Parathyroid adenoma (tissue), 2 donors: ENCODE data around the gene RAI14.

ENCODE experiments used
- H2AFZ ChIP-seq: fragments of 300-600 bp; sonication (generic); one replicate; pipeline ENCODE4 v1.7.0; 2017; ENCODE audit warnings: antibody characterized with exemption, mild to moderate bottlenecking
- H3K27ac ChIP-seq: fragments of 300-600 bp; sonication (generic); one replicate; pipeline ENCODE4 v1.7.0; 2017
- H3K27me3 ChIP-seq: fragments of 300-600 bp; sonication (generic); one replicate; pipeline ENCODE4 v1.7.0; 2017; ENCODE audit warnings: low read length; ENCODE audit not compliant: control insufficient read depth, insufficient read depth
- H3K36me3 ChIP-seq: fragments of 300-600 bp; sonication (generic); one replicate; pipeline ENCODE4 v1.7.0; 2017; ENCODE audit warnings: low read length; ENCODE audit not compliant: control insufficient read depth, insufficient read depth
- H3K4me1 ChIP-seq: fragments of 300-600 bp; sonication (generic); one replicate; pipeline ENCODE4 v1.7.0; 2017; ENCODE audit warnings: control low read depth
- H3K4me2 ChIP-seq: fragments of 300-600 bp; sonication (generic); one replicate; pipeline ENCODE4 v1.7.0; 2017; ENCODE audit warnings: low read length
- H3K4me3 ChIP-seq: fragments of 300-600 bp; sonication (generic); one replicate; pipeline ENCODE4 v1.7.0; 2017; ENCODE audit warnings: low read depth, low read length
- H3K79me2 ChIP-seq: fragments of 300-600 bp; sonication (generic); one replicate; pipeline ENCODE4 v1.7.0; 2017; ENCODE audit warnings: control low read depth
- H3K9ac ChIP-seq: fragments of 300-600 bp; sonication (generic); one replicate; pipeline ENCODE4 v1.7.0; 2017; ENCODE audit warnings: mild to moderate bottlenecking
- H3K9me3 ChIP-seq: fragments of 300-600 bp; sonication (generic); one replicate; pipeline ENCODE4 v1.7.0; 2017; ENCODE audit warnings: low read length; ENCODE audit not compliant: control insufficient read depth
- CTCF ChIP-seq: fragments of 300-600 bp; sonication (generic); IDR thresholded peaks from one replicate; pipeline ENCODE4 v1.7.0; 2017; ENCODE audit warnings: antibody characterized with exemption, mild to moderate bottlenecking
- donor health status: primary hyperparathyroidism.

Gene RAI14

GRCh38 chr5:34648840-34649158, 7.3 kb upstream of the RAI14 start:
- no peak for TF ChIP-seq CTCF
- no peaks in the 10 kb centered on the region for H3K4me1 ChIP-seq
- no peaks in the 10 kb centered on the region for H3K9me3 ChIP-seq
- no peaks in the 10 kb centered on the region for H3K36me3 ChIP-seq
- no peak overlapping the region for H3K9ac ChIP-seq
- no peak overlapping the region for H3K27ac ChIP-seq
- H3K27me3 ChIP-seq = no peaks in the 10 kb centered on the region
- no peak overlapping the region for H3K4me3 ChIP-seq
- H3K79me2 ChIP-seq = no peaks in the 10 kb centered on the region
- no peak overlapping the region for H2AFZ ChIP-seq
- H3K4me2 ChIP-seq = no peak overlapping the region

GRCh38 chr5:34651791-34652190, 4.3 kb upstream of the RAI14 start:
- Histone ChIP-seq H3K27ac (no peak overlapping the region), H3K4me1 (no peaks in the 10 kb centered on the region), H3K36me3 (no peaks in the 10 kb centered on the region), H3K9me3 (no peaks in the 10 kb centered on the region), H3K4me2 (no peak overlapping the region), H2AFZ (no peak overlapping the region), H3K27me3 (no peaks in the 10 kb centered on the region), H3K9ac (no peak overlapping the region), H3K79me2 (no peaks in the 10 kb centered on the region), H3K4me3 (no peak overlapping the region)
- TF ChIP-seq CTCF = no peak

- H3K9me3 ChIP-seq = no peaks in the 10 kb centered on the region
- H2AFZ ChIP-seq = no peak overlapping the region
- no peak overlapping the region for H3K4me3 ChIP-seq
- TF ChIP-seq CTCF = no peak
- H3K4me1 ChIP-seq = no peaks in the 10 kb centered on the region
- no peak overlapping the region for H3K27ac ChIP-seq
- no peaks in the 10 kb centered on the region for H3K79me2 ChIP-seq
- no peaks in the 10 kb centered on the region for H3K36me3 ChIP-seq
- no peak overlapping the region for H3K9ac ChIP-seq
- no peak overlapping the region for H3K4me2 ChIP-seq
- no peaks in the 10 kb centered on the region for H3K27me3 ChIP-seq
Observed at GRCh38 chr5:34652466-34652865, 3.7 kb upstream of the RAI14 start.

GRCh38 chr5:34652914-34653313, 3.2 kb upstream of the RAI14 start:
- Histone ChIP-seq H3K9ac (no peak overlapping the region), H3K36me3 (no peaks in the 10 kb centered on the region), H3K27me3 (no peaks in the 10 kb centered on the region), H2AFZ (no peak overlapping the region), H3K27ac (no peak overlapping the region), H3K9me3 (no peaks in the 10 kb centered on the region), H3K4me2 (no peak overlapping the region), H3K4me1 (peaks cover 2% of the 10 kb centered on the region), H3K79me2 (no peaks in the 10 kb centered on the region), H3K4me3 (no peak overlapping the region)
- TF ChIP-seq CTCF = no peak

GRCh38 chr5:34653708-34654107, 2.4 kb upstream of the RAI14 start:
- peaks cover 4% of the 10 kb centered on the region for H3K4me1 ChIP-seq
- H3K27ac ChIP-seq = no peak overlapping the region
- no peaks in the 10 kb centered on the region for H3K79me2 ChIP-seq
- H3K36me3 ChIP-seq = no peaks in the 10 kb centered on the region
- TF ChIP-seq CTCF = no peak
- no peaks in the 10 kb centered on the region for H3K9me3 ChIP-seq
- H2AFZ ChIP-seq = no peak overlapping the region
- no peak overlapping the region for H3K9ac ChIP-seq
- no peaks in the 10 kb centered on the region for H3K27me3 ChIP-seq
- no peak overlapping the region for H3K4me3 ChIP-seq
- no peak overlapping the region for H3K4me2 ChIP-seq
